ENCODE measurements around the gene PCDHB9.
A peak's percentile ranks its signal among the peaks of the same experiment; 100 is the strongest.
"Not testable (repeated sequence)": the region's sequence is repeated elsewhere in the genome, so short reads cannot be mapped to it uniquely, and the experiment has no call there.

Gene PCDHB9

GRCh38 chr5:141186897-141187512, at the start of gene PCDHB9:
PCDHB9 (plus strand) TSS chr5:141187161; CDS start chr5:141187319, 158 bp downstream.
- DNase-seq, result peak; percentile 2 to 23

GRCh38 chr5:141137346-141137745, 49.6 kb upstream of the PCDHB9 start:
- not testable (repeated sequence) for DNase-seq

- DNase-seq, result no peak
Observed at GRCh38 chr5:141149812-141150211, 37.1 kb upstream of the PCDHB9 start, which contains the start of gene PCDHB6. PCDHB6 (plus strand) TSS chr5:141150057; CDS start chr5:141150258, 201 bp downstream.

GRCh38 chr5:141150224-141150992, 36.6 kb upstream of the PCDHB9 start:
- DNase-seq, result no peak

- DNase-seq, result no peak
Observed at GRCh38 chr5:141150993-141151325, 36.0 kb upstream of the PCDHB9 start.

- DNase-seq, result not testable (repeated sequence)
Observed at GRCh38 chr5:141151632-141152031, 35.3 kb upstream of the PCDHB9 start.

GRCh38 chr5:141152096-141152495, 34.9 kb upstream of the PCDHB9 start:
- not testable (repeated sequence) for DNase-seq

GRCh38 chr5:141155540-141156374, 31.2 kb upstream of the PCDHB9 start:
- DNase-seq, result no peak

GRCh38 chr5:141157356-141157755, 29.6 kb upstream of the PCDHB9 start:
- not testable (repeated sequence) for DNase-seq

GRCh38 chr5:141157901-141158300, 29.1 kb upstream of the PCDHB9 start:
- DNase-seq, result not testable (repeated sequence)

- DNase-seq, result peak in 1 of 2 experiments; percentile 6
Observed at GRCh38 chr5:141172381-141173204, 14.4 kb upstream of the PCDHB9 start, which contains the start of gene PCDHB7. PCDHB7 (plus strand) TSS chr5:141172644; CDS start chr5:141172836, 192 bp downstream.

GRCh38 chr5:141174291-141175104, 12.5 kb upstream of the PCDHB9 start:
- DNase-seq, result not testable (repeated sequence)

GRCh38 chr5:141175933-141176332, 11.0 kb upstream of the PCDHB9 start:
- DNase-seq, result no peak

GRCh38 chr5:141177577-141178191, 9.3 kb upstream of the PCDHB9 start, which contains the start of gene PCDHB8:
PCDHB8 (plus strand) TSS chr5:141177790; CDS start chr5:141178035, 245 bp downstream.
- DNase-seq, result peak; percentile 19 to 47

- not testable (repeated sequence) for DNase-seq
Observed at GRCh38 chr5:141179371-141179770, 7.6 kb upstream of the PCDHB9 start.

- DNase-seq, result not testable (repeated sequence)
Observed at GRCh38 chr5:141179876-141180275, 7.1 kb upstream of the PCDHB9 start.

- DNase-seq, result no peak
Observed at GRCh38 chr5:141180313-141180712, 6.6 kb upstream of the PCDHB9 start.

GRCh38 chr5:141182248-141182647, 4.7 kb upstream of the PCDHB9 start, which contains the start of gene PCDHB16:
PCDHB16 (plus strand) TSS chr5:141182387; CDS start chr5:141182560, 173 bp downstream.
- no peak for DNase-seq

GRCh38 chr5:141184117-141184855, 2.7 kb upstream of the PCDHB9 start:
- DNase-seq, result not testable (repeated sequence)

GRCh38 chr5:141188682-141189081, 1.7 kb downstream of the PCDHB9 start:
- not testable (repeated sequence) for DNase-seq
